CD4-positive, alpha-beta T cell treated with Interferon alpha-2 for 1 hour (primary cell): ENCODE results near the gene PSMD2.
A peak's percentile ranks its signal among the peaks of the same experiment; 100 is the strongest.

Experiments
- DNase-seq, 2 donors: peaks; one replicate each; pipeline ENCODE4 v3.0.0-alpha.2; 2020 to 2022

PSMD2 gene

GRCh38 chr3:184282941-184283340 lies 16.1 kb upstream of the PSMD2 start:
- DNase-seq: no peak

- no peak for DNase-seq
These were observed 15.4 kb upstream of the PSMD2 start for GRCh38 chr3:184283681-184284080.

- DNase-seq: peak; percentile 10 to 32
These were observed 14.3 kb upstream of the PSMD2 start for GRCh38 chr3:184284696-184285095.

- DNase-seq: peak; percentile 33 to 61
These were observed 9.6 kb upstream of the PSMD2 start for GRCh38 chr3:184289426-184289938.

- no peak for DNase-seq
These were observed 8.7 kb upstream of the PSMD2 start for GRCh38 chr3:184290331-184290730.

- DNase-seq: no peak
These were observed 7.8 kb upstream of the PSMD2 start for GRCh38 chr3:184291044-184291737.

GRCh38 chr3:184291738-184292445 lies 7.1 kb upstream of the PSMD2 start:
- no peak for DNase-seq

GRCh38 chr3:184295771-184296170 lies 3.3 kb upstream of the PSMD2 start:
- DNase-seq: no peak

- DNase-seq: no peak
These were observed 2.4 kb upstream of the PSMD2 start for GRCh38 chr3:184296616-184297015.

- DNase-seq: no peak
These were observed 692 bp downstream of the PSMD2 start for GRCh38 chr3:184299488-184300377.

GRCh38 chr3:184300378-184300720 lies 1.3 kb downstream of the PSMD2 start:
- DNase-seq: no peak

- peak in 1 of 2 donors; percentile 25 for DNase-seq
These were observed 6.5 kb downstream of the PSMD2 start for GRCh38 chr3:184305577-184305976.

GRCh38 chr3:184306341-184306972 lies 7.4 kb downstream of the PSMD2 start:
- no peak for DNase-seq

GRCh38 chr3:184307915-184308314 lies 8.9 kb downstream of the PSMD2 start:
- DNase-seq: no peak

- no peak for DNase-seq
These were observed 9.7 kb downstream of the PSMD2 start for GRCh38 chr3:184308744-184309143.

GRCh38 chr3:184311633-184312032 lies 12.6 kb downstream of the PSMD2 start:
- DNase-seq: no peak

- peak; percentile 93 to 95 for DNase-seq
These were observed 15.3 kb downstream of the PSMD2 start, which contains the start of gene EIF4G1 for GRCh38 chr3:184314363-184314699. EIF4G1 (plus strand) TSS chr3:184314606; CDS start chr3:184315797, 1,191 bp downstream.

- DNase-seq: peak; percentile 80 to 85
These were observed 15.9 kb downstream of the PSMD2 start for GRCh38 chr3:184314700-184315542.

- no peak for DNase-seq
These were observed 16.5 kb downstream of the PSMD2 start for GRCh38 chr3:184315543-184315867.

GRCh38 chr3:184315871-184316661 lies 17.0 kb downstream of the PSMD2 start:
- DNase-seq: peak in 1 of 2 donors; percentile 33

- DNase-seq: no peak
These were observed 17.8 kb downstream of the PSMD2 start for GRCh38 chr3:184316792-184317191.
